Stimulated activated CD8-positive, alpha-beta memory T cell treated with anti-CD3 and anti-CD28 coated beads, Interleukin-2, amount 100 ng/mL, for 1 hour (primary cell): ENCODE measurements around the gene ARL14EPL.

Source experiments
- DNase-seq, 2 donors: peaks; one replicate each; pipeline ENCODE4 v3.0.0-alpha.2; 2020; ENCODE audit warnings: low read depth in 2 of 2

ARL14EPL gene

DNA sequence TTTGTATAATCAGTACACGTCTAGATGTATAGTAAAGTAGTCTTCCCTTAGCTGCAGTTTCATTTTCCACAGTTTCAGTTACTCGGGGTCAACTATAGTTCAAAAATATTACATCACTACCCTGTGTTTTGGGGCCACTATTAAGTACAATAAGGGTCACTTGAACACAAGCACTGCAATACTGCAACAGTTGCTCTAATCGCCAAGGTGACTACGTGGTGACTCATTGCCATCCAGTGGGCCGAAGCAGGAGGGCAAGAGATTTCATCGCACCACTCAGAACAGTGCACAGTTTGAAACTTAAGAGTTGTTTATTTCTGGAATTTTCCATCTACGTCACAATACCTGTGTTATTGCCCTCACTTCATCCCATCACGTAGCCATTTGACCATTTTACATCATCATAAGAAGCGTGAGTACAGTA is at the start of gene ARL14EPL:
ARL14EPL (plus strand) TSS at position 379 of the 424 bp plus-strand sequence. CDS start 18,994 bp downstream, outside the sequence.
- DNase-seq, result no peak

DNA sequence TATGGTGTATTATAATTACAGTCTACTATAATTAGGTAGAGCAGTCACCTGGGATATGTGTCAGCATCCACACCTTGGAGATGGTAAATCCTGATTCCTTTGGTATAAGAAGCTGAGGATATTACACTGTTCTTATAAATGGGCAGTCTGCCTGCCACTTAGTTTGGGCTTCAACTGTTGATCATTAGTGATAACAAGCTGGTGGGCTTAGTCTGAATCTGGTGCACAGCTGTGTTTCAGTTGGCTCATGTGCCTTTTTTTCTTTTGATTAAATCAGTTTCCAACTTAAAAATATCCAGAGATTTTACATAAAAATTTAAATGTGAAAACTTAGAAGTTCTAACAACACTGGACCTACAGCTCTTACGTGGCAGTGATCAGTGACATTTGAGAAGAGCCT is 48.8 kb upstream of the ARL14EPL start:
- DNase-seq, result no peak

DNA sequence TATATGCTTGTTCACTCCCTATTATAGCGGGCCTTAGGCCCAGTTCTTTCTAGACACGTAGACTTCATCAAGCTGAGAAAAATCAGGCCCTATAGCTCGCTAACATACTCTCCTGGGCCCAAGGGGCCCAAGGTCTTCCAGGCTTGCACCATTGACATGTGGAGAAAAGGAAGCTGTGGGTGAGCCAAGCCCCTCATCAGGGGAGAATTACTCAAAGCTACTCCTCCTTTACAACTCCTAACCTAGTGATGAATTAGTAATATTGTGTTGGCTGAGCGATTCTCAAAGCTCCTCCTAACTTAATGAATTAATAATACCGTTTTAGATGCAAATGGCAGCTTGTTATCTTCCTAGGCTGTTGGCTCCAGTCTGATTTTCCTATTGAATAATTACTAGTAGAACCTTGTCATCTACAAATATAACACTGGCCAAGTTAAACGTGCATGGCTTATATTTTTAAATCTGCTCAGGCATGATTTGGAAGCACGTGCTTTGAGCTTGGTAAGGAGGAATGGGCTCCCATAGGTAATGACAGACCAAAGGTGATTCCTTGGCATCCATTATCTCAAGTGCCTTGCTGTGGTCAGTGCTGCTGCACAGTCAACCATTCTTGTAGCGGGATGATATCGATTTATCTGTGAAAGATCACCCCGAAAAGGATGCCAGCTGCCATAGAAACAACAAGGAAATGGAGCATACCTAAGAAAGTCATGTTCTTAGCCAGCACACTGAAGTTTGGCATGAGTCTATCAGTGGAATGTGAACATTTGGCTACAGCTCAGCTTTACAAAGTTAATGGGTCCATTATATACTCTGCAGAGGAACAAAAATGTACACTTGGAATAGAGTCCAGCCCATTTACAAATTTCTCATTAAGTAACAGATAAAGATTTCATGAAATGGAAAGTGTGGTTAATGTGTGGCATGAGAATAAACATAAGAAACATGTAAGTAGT is 46.2 kb upstream of the ARL14EPL start:
- DNase-seq, result no peak

DNA sequence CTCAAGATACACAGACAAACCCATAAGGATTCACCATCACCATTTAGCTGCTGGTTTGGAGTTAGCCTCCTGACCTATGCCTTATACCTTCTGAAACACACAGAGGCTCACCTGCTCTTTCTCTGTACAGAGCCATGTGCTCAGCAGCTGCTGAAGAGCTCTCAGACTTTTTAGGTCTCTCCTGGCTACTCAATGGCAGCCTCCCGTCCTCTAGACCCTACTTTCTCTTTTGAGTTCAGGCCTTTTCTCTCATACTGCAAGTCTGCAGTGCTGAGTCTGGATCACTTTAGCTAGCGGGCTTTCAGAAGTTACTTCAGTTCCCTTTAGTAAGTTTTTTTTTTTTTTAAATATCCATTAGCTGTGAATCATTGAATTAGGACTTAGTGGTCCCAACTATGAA is 44.3 kb upstream of the ARL14EPL start:
- DNase-seq, result no peak

DNA sequence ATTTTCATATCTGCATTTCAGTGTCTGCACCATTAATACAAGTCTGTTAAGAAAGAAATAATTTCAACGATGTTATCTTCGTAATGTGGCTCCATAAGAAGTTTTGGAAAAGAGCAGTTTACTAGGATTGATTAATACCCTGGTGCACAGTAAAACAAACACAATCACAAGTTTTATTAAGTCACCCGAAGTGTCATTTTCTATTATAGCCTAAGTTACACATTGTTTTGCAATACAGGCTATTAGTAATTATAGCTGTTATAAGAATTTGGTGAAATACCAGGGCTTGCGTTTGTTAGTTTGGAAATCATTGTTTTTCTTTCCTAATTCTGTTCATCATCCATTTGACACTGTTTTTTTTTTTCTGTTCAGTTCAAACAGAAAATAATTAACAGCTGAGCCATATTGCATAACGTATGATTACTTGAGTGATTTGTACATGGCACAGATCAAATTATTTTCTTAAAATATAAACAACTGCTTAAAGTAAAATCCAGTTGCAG is 39.4 kb upstream of the ARL14EPL start:
- no peak for DNase-seq

DNA sequence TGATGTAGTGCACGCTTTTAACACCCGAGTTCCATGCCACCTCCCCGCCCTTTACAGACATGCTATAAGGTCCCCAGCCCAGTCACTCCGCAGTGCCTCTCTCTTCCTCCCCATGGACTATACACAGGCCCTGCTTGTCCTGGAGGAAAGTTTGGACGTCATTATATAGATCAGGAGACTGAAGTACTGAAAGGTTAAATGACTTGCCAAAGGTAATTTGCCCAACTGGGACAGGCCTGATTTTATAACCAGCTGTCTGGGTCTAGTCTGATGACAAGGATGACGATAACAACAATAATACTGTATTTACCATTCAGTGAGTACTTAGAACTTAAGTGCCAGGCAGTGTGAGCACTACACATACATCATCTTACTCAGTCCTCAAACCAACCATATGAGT is 36.9 kb upstream of the ARL14EPL start:
- DNase-seq, result no peak

DNA sequence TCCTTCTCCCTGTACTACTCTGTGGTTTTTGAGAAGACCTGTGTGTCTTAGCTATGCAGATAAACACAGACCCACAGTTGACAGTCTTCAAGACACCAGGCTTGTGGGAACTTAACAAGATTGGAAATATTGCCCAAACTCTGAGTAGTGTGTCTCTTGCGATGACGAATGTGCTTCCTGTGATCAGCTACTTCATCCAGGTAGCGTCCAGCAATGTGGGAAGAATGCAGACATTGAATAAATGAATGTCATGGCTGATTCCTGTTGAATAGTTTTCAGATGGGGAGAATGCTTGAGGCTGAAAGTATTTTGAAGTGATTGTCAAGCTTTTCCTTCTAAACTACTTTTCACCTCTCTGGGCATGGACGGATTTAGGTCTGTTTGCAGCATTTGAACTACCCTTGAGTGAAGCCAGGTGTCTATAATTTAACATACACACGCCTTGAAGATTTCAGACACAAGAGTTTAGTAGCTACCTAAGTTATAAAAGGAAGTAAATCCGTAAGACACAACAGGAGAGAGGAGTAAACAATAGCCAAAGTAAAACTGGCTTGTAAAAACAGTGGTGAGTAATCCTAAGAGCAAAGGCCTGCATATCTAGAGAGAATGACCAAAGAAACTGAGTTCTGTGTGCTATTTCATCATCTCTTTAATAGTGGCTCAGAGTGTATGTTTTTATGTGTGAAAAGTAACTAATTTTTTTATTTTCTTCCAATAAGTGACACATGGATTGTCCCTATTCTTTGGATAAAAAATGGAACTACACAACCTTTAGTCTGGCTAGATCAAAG is 30.0 kb upstream of the ARL14EPL start:
- no peak for DNase-seq

DNA sequence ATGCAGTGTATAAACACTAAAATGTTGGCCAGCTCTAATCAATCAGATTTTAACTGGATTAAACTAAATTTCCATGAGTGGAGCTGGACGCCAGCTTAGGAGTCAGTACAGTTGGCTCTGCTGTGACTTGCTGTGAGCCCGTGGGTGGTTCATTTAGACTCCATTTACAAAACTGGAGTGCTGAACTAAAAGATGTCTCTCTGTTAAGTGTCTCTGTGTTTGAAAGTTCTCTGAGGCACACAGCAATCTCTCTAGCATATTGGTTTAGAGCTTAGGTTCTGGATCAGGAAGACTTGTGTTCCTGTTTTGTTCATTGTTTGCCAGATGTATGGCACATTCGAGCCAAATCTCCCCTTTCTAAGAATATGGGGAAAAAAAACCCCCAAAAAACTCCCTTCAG is 28.0 kb upstream of the ARL14EPL start:
- DNase-seq, result no peak

DNA sequence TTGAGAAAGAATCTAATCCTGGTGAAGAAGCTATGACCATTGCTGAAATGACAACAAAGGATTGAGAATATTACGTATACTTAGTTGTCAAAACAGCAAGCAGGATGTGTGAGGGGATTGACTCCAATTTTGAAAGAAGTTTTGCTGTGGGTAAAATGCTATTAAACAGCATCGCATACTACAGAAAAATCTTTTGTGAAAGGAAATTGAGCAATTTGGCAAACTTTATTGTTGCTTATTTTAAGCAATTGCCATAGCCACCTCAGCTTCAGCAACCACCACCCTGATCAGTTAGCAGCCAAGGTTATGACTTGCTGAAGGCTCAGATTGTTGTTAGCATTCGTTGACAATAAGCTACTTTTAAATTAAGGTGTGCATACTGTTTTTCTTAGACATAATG is 22.5 kb upstream of the ARL14EPL start:
- no peak for DNase-seq

DNA sequence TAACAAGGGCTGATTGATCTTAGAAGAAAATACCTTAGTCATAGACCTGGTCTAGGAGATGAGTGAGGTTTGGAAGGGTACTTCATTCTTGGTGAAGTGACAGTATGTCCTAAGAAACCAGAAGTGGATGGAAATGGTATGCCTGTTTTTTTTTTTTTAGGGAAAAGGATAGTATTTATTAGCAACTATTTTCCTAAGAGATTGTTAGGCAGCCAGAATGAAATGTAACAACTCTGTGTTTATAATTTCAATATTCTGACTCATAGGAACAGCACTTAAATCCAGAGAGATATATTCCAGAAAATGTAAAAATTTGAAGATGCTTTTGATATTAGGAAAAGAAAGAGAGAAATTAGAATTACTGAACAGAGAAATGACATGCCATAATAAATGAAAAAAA is 21.2 kb upstream of the ARL14EPL start:
- no peak for DNase-seq

DNA sequence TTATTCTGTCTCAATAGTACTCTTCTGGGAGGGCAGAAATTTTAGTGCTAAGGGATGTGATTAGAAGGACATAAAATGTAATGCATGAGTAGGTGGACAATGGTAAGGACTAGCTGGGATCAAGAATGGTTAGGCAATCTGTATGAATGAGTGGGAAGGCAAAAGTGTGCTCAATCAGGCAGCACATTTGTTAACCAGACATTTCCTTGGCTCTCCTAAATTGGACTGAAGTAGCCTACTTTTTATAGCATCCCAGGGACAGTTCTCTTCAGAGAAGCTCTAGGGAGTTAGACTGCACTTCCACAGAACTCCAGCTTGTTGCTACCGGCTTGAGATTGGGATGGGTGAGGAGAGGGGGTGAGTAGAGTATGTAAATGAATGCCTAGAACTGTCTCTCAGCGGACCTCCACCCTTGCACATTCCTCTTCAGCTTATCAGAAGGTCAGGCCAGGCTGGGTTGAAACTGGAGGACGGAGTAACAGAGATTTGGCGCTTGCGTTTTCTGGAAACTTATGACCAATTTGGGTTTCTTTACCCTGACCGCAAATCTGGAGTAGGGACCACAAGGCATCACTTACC is 19.0 kb upstream of the ARL14EPL start:
- no peak for DNase-seq

DNA sequence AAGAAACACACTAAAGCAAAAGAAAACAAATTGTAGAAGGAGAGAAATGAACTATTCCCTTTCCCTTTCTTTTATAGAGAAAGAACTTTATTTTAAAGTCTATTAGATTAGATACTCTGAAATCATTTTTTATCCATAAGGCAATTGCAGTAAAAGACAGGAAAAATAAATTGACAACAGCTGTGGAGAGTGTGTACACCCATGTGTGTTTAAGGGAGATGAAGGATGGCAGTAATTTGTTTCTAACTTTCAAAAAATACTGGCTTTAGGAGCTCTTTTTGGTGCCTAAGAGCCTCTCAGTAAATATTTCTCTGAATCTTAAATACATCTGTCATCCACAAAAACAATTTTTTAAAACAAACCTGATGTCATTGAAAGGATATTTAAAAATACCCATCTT is 18.3 kb upstream of the ARL14EPL start:
- no peak for DNase-seq

DNA sequence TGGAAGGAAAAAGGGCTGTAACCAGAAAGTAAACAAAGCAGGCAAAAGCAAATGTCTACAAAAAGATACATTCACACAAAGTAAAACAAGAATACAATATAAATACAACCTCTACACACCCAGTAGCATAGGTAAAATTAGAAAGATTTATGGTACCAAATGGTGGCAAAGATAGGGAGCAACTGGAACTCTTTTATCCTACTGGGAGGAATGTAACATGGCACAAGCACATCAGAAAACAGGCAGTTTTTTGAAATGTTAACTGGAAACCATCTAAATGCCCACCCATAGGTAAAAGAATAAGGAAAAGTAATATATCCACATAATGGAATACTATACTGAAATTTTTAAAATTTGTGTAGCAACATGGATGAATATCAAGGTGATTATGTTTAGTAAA is 8.7 kb upstream of the ARL14EPL start:
- no peak for DNase-seq

DNA sequence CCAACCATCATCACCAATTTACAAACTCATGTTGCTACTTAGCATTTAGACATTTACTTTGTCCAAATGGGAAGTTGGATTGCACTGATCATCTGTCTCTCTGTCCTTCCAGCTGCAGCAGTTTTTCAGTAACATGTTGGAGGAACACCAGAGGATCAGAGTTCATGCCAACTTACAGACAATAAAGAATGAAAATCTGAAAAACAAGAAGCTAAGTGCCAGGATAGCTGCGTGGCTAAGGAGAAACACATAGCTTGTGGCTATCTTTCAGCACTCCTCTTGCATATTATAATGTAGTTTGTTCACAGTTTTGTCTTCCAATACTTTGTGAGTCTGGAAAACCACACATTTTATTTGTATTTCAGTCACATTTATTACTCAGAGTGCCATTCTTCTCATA is 6.4 kb upstream of the ARL14EPL start:
- DNase-seq, result no peak

DNA sequence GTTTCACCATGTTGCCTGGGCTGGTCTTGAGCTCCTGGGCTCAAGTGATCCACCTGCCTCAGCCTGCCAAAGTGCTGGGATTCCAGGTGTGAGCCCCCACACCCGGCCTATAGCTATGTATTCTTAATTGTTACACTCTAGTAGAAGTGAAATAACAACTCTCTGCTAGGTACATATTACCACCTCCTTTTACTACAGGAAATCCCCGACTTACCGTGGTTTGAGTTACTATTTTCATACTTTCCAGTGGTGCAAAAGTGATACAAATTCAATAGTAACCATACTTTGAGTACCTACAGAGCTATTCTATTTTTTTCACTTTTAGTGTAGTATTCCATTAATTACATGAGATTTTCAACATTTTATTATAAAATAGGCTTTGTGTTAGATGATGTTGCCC is 719 bp downstream of the ARL14EPL start:
- DNase-seq, result no peak

DNA sequence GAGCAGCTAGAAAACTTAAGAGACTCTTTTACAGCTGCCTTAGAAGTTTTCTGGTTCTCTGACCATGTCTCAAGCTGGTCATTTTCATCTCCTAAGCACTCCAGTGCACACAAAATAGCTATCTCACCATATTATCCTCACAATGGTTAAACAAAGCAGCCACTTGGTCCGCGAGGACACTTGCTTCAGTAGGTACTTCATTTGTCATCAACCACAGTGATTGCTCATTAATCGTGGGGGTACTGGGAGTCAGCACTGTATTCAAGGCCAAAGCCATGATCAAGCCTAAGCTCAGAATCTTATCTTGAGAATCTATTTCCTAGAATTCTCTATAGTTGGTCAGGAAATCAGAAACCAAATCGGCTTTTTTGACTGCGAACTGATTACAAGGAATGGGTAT is 2.9 kb downstream of the ARL14EPL start:
- no peak for DNase-seq

DNA sequence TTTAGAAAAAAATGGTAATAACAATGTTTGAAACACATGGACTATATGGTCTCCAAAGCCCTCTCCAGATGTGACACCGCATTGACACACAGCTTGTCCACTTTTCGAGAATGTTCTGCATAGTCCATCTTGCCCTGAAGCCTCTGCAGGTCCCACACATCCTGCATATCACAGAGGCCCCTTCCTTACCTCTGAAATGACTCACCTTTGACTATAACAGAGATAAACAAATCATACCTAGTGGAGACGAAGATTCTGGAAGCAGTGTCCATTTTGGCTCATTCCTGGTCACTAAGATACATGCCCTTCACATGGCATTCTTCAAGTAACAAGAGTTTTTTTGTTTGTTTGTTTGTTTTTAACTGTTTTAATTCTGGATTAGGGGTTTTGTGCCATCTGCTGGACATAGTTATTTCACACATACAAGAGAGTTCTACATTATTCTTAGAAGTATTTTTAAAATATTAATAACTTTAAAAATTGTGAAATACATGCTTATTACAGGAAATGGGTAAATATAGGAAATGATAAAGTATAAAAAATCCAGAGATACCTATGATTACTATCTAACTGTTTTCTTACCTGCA is 5.1 kb downstream of the ARL14EPL start:
- DNase-seq, result no peak

DNA sequence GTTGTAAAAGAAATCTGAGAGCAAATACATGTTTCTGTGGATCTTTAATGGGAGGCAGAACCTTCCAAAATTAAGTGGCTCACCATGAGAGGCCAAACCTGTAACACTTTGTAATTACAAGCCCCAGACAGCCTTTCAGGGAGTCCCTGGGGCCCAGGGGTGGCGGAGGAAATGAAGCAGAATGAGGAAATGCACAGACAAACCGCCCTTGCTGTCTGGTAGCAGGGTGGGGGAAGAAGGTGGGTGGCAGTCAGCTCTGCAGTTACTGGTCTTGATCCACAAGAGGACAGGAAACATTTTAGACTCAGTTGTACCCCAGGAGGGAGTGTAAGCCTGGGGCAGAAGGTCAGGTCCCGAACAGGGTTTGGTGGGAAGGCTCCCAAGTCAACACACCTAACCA is 6.5 kb downstream of the ARL14EPL start:
- no peak for DNase-seq

DNA sequence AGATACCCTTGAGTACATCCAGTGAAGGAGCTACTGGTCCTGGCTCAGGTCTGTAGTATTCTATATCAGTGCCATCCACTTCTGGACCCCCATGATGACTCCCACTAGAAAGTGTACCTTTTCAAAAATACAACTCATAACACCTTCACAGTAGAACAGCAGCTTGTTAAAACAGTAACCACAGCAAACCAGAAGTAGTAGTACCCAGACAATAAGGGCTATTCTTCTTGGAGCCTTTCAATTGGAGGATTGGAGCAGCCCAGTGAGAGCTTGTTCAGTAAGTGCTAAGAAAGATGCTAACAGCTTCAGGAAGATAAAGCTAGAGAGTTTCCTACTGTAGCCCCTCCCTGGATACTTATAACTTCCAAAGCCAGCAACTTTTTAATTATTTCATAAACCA is 10.1 kb downstream of the ARL14EPL start:
- DNase-seq, result no peak

DNA sequence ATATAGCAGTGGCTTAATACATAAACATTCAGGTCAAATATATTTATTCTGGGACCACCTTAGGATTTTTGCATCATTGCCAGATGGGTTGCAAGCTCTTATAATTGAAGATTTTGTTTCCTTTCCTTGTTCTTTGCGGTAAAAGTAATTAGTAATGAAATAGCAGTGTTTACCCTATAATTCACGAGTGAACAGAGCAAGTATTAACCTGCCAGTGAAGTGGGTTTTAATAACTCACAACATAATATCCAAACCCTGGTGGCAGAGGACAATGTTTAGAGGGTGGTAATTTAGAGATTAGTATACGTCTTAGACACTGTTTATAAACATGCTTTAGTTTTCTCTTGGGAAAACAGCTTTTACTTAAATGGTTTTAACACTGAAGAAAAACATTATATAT is 11.8 kb downstream of the ARL14EPL start:
- no peak for DNase-seq

DNA sequence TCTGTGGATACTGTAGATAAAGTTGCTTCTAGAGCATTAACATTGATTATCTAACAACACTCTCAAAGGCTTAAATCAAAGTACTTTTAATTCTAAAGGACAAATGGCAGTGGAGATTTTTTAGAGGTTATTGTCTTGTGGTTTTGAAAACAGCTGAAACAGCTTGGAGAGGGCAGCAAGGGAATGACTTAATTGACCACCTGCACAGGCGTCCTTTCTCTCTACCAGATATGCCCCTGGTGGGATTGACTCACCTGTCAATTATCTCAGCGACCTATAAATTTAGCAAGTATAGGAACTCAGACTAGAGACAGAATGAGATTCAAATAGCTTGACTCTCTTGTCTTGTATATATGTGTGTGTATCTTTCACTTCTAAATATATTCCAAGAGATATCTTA is 13.5 kb downstream of the ARL14EPL start:
- DNase-seq, result no peak

DNA sequence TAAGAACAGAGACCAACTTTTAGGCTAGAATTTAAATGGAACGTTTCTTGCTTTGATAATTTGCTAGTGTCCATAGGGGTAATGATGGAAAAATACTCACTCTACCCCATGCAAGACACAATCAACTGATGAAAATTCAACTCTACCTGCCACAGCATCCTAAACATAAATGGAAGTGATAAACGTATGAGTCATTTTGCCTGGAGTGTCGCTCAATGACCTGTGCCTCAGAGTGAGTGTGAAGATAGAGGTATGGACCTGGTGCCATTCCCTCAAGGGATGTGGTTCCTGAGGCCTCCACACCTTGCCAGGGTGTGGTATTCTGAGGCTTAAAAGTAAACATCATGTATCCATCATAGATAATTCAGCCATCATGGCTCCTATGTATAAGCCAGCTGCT is 14.0 kb downstream of the ARL14EPL start:
- DNase-seq, result no peak
